WTC11 (cell line): ENCODE data around the gene TC2N. TPM values are rescaled to one million over a fixed set of nuclear protein-coding genes. Genes with fewer than 3 reads are reported as not detected.

ENCODE experiments used
- ATAC-seq: fragments of 200-7000 bp; cut with Tn5 transposase; 2 replicates; pipeline ENCODE4 v1.10.0; 2021; ENCODE audit warnings: mild to moderate bottlenecking, moderate library complexity
- CTCF ChIA-PET: fragments of 300-600 bp; sonication (Branson Sonifier 250); formaldehyde crosslinking; loops from one replicate; lab custom pipeline; 2021; ENCODE audit warnings: antibody characterized with exemption; lab: Charles Lee
- POLR2A ChIA-PET: fragments of 350-600 bp; sonication (Branson Sonifier 250); formaldehyde crosslinking; loops from one replicate; lab custom pipeline; 2021; ENCODE audit warnings: antibody characterized with exemption; lab: Charles Lee
- DNase-seq: peaks from one replicate; pipeline ENCODE4 v3.0.0; 2021; ENCODE audit warnings: low spot score
- H3K27ac Mint-ChIP-seq: 2 replicates; pipeline ENCODE4 v1.8.0; 2021; ENCODE audit warnings: mixed read lengths
- H3K27me3 Mint-ChIP-seq: 2 replicates; pipeline ENCODE4 v1.8.0; 2021; ENCODE audit warnings: low read depth, mild to moderate bottlenecking, moderate library complexity, mixed read lengths
- H3K36me3 Mint-ChIP-seq: 2 replicates; pipeline ENCODE4 v1.8.0; 2021; ENCODE audit warnings: mixed read lengths
- H3K4me1 Mint-ChIP-seq: 2 replicates; pipeline ENCODE4 v1.8.0; 2022; ENCODE audit warnings: mixed read lengths
- H3K4me3 Mint-ChIP-seq: 2 replicates; pipeline ENCODE4 v1.8.0; 2021; ENCODE audit warnings: mild to moderate bottlenecking, moderate library complexity, mixed read lengths
- H3K9me3 Mint-ChIP-seq: 2 replicates; pipeline ENCODE4 v1.8.0; 2021; ENCODE audit warnings: mixed read lengths
- AR ChIP-seq: fragments of 250-450 bp; sonication (Bioruptor Pico); IDR thresholded peaks from 2 replicates; pipeline ENCODE4 v1.9.0; 2021; ENCODE audit warnings: mild to moderate bottlenecking
- E2F1 ChIP-seq: sonication (generic); formaldehyde crosslinking; IDR thresholded peaks from 2 replicates; pipeline ENCODE4 v1.8.0; 2022; ENCODE audit warnings: mild to moderate bottlenecking, missing genetic modification reagents
- ELF4 ChIP-seq: sonication (generic); formaldehyde crosslinking; IDR thresholded peaks from 2 replicates; pipeline ENCODE4 v1.8.1; 2022; ENCODE audit warnings: low read depth, mild to moderate bottlenecking, moderate library complexity, missing genetic modification reagents
- ERG ChIP-seq: fragments of 250-450 bp; sonication (Bioruptor Pico); IDR thresholded peaks from 2 replicates; pipeline ENCODE4 v1.8.0; 2021; ENCODE audit warnings: mild to moderate bottlenecking
- GABPB1 ChIP-seq: sonication (generic); formaldehyde crosslinking; IDR thresholded peaks from 2 replicates; pipeline ENCODE4 v1.8.1; 2023; ENCODE audit warnings: mild to moderate bottlenecking, missing genetic modification reagents
- MYBL2 ChIP-seq: sonication (generic); formaldehyde crosslinking; IDR thresholded peaks from 2 replicates; pipeline ENCODE4 v1.8.1; 2023; ENCODE audit warnings: mild to moderate bottlenecking, moderate library complexity, missing genetic modification reagents
- PRDM15 ChIP-seq: sonication (generic); formaldehyde crosslinking; IDR thresholded peaks from 2 replicates; pipeline ENCODE4 v1.8.0; 2022; ENCODE audit warnings: missing genetic modification reagents
- ZNF512 ChIP-seq: sonication (generic); formaldehyde crosslinking; IDR thresholded peaks from 2 replicates; pipeline ENCODE4 v1.8.1; 2022; ENCODE audit warnings: missing genetic modification reagents, borderline replicate concordance
- total RNA-seq: library from RNA; stranded (reverse); gene quantifications from 3 replicates; pipeline ENCODE4 v1.2.3, GENCODE V29; 2021

The TC2N gene
- total RNA-seq, 1 experiment from 2014 or later = 33.0 TPM

- Mint-ChIP-seq H3K27ac (no peak overlapping the region), H3K4me3 (no peak overlapping the region), H3K36me3 (no peaks in the 10 kb centered on the region), H3K4me1 (peaks cover 16% of the 10 kb centered on the region), H3K27me3 (no peaks in the 10 kb centered on the region), H3K9me3 (no peaks in the 10 kb centered on the region; the same call in 1 of the 2 replicates)
- TF ChIP-seq ERG (CRISPR knock-in tag) = no peak
- no peak for TF ChIP-seq PRDM15 (CRISPR knock-in tag)
- TF ChIP-seq GABPB1 (CRISPR knock-in tag) = no peak
- ATAC-seq (no peak), DNase-seq (no peak)
- POLR2A ChIA-PET = no interaction called here
- CTCF ChIA-PET = no interaction called here
These were observed 116.6 kb downstream of the TC2N start for GRCh38 chr14:91750634-91751198.

- no peaks in the 10 kb centered on the region; the same call in 1 of the 2 replicates for H3K9me3 Mint-ChIP-seq
- H3K27ac Mint-ChIP-seq = no peak overlapping the region
- no peaks in the 10 kb centered on the region for H3K27me3 Mint-ChIP-seq
- H3K4me3 Mint-ChIP-seq = no peak overlapping the region
- no peak for TF ChIP-seq ZNF512 (CRISPR knock-in tag)
- TF ChIP-seq, all 79 proteins: peak for 0
- DNase-seq = no peak
- ChIA-PET CTCF (no interaction called here), POLR2A (no interaction called here)
- ATAC-seq = no peak
- Mint-ChIP-seq H3K4me1 (peaks cover 16% of the 10 kb centered on the region), H3K36me3 (no peaks in the 10 kb centered on the region)
These were observed 117.5 kb downstream of the TC2N start for GRCh38 chr14:91749868-91750267.

GRCh38 chr14:91748049-91748448 lies 119.3 kb downstream of the TC2N start:
- no peak overlapping the region for H3K27ac Mint-ChIP-seq
- CTCF ChIA-PET = no interaction called here
- no peak overlapping the region for H3K4me3 Mint-ChIP-seq
- ATAC-seq (no peak), DNase-seq (no peak)
- H3K9me3 Mint-ChIP-seq = no peaks in the 10 kb centered on the region; the same call in 1 of the 2 replicates
- H3K27me3 Mint-ChIP-seq = no peaks in the 10 kb centered on the region
- H3K36me3 Mint-ChIP-seq = no peaks in the 10 kb centered on the region
- no peak for TF ChIP-seq AR
- TF ChIP-seq ELF4 (CRISPR knock-in tag) = no peak
- no peak for TF ChIP-seq E2F1
- TF ChIP-seq MYBL2 (CRISPR knock-in tag) = no peak
- H3K4me1 Mint-ChIP-seq = peaks cover 4% of the 10 kb centered on the region; the same call in 1 of the 2 replicates
- POLR2A ChIA-PET = no interaction called here
